Trophoblast cell (in vitro differentiated cells and primary cell): ENCODE measurements around the gene ADGRB3.

ENCODE experiments used
- DNase-seq, 2 donors: peaks; one replicate each; pipeline ENCODE4 v3.0.0-alpha.2; 2016
- H2AFZ ChIP-seq: 2 replicates; pipeline ENCODE4 v1.6.1; 2013; ENCODE audit warnings: low read length, moderate library complexity, mild to moderate bottlenecking; ENCODE audit not compliant: insufficient read depth, poor library complexity
- H2AK5ac ChIP-seq: 2 replicates; pipeline ENCODE4 v1.6.1; 2013; ENCODE audit warnings: mild to moderate bottlenecking, low read length
- H2BK120ac ChIP-seq: 2 replicates; pipeline ENCODE4 v1.6.1; 2013; ENCODE audit warnings: low read length, mild to moderate bottlenecking, moderate library complexity; ENCODE audit not compliant: insufficient read depth, poor library complexity
- H2BK12ac ChIP-seq: 2 replicates; pipeline ENCODE4 v1.6.1; 2013; ENCODE audit warnings: mild to moderate bottlenecking, low read length, moderate library complexity
- H2BK5ac ChIP-seq: 2 replicates; pipeline ENCODE4 v1.6.1; 2013; ENCODE audit warnings: low read length, low read depth, moderate library complexity, mild to moderate bottlenecking; ENCODE audit not compliant: poor library complexity
- H3K14ac ChIP-seq: 2 replicates; pipeline ENCODE4 v1.6.1; 2013; ENCODE audit warnings: mild to moderate bottlenecking, low read length
- H3K18ac ChIP-seq: 2 replicates; pipeline ENCODE4 v1.6.1; 2013; ENCODE audit warnings: mild to moderate bottlenecking, low read length
- H3K23ac ChIP-seq: 2 replicates; pipeline ENCODE4 v1.6.1; 2013; ENCODE audit warnings: low read length
- H3K27ac ChIP-seq: 2 replicates; pipeline ENCODE4 v1.5.1; 2013; ENCODE audit warnings: low read depth, mild to moderate bottlenecking, inconsistent platforms, low read length, moderate library complexity
- H3K27me3 ChIP-seq: 2 replicates; pipeline ENCODE4 v1.6.1; 2013; ENCODE audit warnings: inconsistent platforms, mild to moderate bottlenecking, low read length, moderate library complexity; ENCODE audit not compliant: insufficient read depth
- H3K36me3 ChIP-seq, 2 experiments: 1 replicate in 1 of 2; 2 replicates in 1 of 2; pipeline ENCODE4 v1.6.1; 2013; ENCODE audit warnings: low read length in 2 of 2, mild to moderate bottlenecking in 2 of 2, moderate library complexity in 1 of 2; ENCODE audit not compliant: insufficient read depth in 2 of 2, control insufficient read depth in 1 of 2
- H3K4ac ChIP-seq: 2 replicates; pipeline ENCODE4 v1.6.1; 2013; ENCODE audit warnings: low read depth, mild to moderate bottlenecking, low read length, moderate library complexity
- H3K4me1 ChIP-seq, 2 experiments: 1 replicate in 1 of 2; 2 replicates in 1 of 2; pipeline ENCODE4 v1.6.1; 2013; ENCODE audit warnings: low read length in 2 of 2, mild to moderate bottlenecking in 2 of 2, moderate library complexity in 1 of 2; ENCODE audit not compliant: insufficient read depth in 2 of 2, control insufficient read depth in 1 of 2
- H3K4me2 ChIP-seq: 2 replicates; pipeline ENCODE4 v1.6.1; 2013; ENCODE audit warnings: inconsistent platforms, mild to moderate bottlenecking, low read length, moderate library complexity
- H3K4me3 ChIP-seq: 2 replicates; pipeline ENCODE4 v1.5.1; 2013; ENCODE audit warnings: mild to moderate bottlenecking, low read depth, low read length, inconsistent platforms
- H3K79me1 ChIP-seq: one replicate; pipeline ENCODE4 v1.6.1; 2013; ENCODE audit warnings: low read length
- H3K79me2 ChIP-seq: 2 replicates; pipeline ENCODE4 v1.6.1; 2013; ENCODE audit warnings: low read length, mild to moderate bottlenecking; ENCODE audit not compliant: control insufficient read depth, insufficient read depth, poor library complexity
- H3K9ac ChIP-seq: 2 replicates; pipeline ENCODE4 v1.6.1; 2013; ENCODE audit warnings: mild to moderate bottlenecking, low read length
- H3K9me3 ChIP-seq: 2 replicates; pipeline ENCODE4 v1.6.1; 2013; ENCODE audit warnings: low read depth, mild to moderate bottlenecking, control low read depth, inconsistent platforms, low read length; ENCODE audit not compliant: insufficient read depth
- H4K12ac ChIP-seq: 2 replicates; pipeline ENCODE4 v1.6.1; 2013; ENCODE audit warnings: low read depth, mild to moderate bottlenecking, low read length, moderate library complexity
- H4K8ac ChIP-seq: 2 replicates; pipeline ENCODE4 v1.6.1; 2013; ENCODE audit warnings: low read depth, mild to moderate bottlenecking, low read length, moderate library complexity
- H4K91ac ChIP-seq: one replicate; pipeline ENCODE4 v1.6.1; 2013; ENCODE audit warnings: low read depth, mild to moderate bottlenecking, low read length, moderate library complexity
- WGBS: extraction: QIAGEN DNeasy Blood & Tissue Kit; methylation state at CpG from one replicate; pipeline ENCODE4 v1.1.7; 2013; ENCODE audit warnings: missing lambda C conversion rate; ENCODE audit not compliant: insufficient read length, insufficient coverage; ENCODE audit errors: extremely low coverage; 5-methylcytosine and 5-hydroxymethylcytosine counted together

ADGRB3 gene

DNA sequence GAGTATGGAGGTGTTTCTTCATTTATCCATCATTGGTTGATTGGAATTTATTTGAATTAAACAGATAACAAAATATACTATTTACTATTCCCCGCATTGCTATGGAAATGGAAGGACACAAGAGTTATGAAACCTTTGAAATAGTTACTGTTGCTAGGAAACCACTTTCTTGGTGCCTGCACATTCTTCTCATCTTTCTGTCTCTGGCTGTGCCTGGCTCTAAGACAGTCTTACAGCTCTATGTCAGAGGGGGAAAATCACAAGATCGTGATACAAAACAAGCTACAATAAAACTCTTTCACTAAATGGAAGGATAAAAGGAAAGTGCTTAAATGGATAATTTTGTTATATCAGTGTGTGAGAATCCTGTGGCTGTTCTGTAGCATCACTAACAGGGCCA is 708.8 kb downstream of the ADGRB3 start:
- no peak overlapping the region for H3K14ac ChIP-seq
- H3K79me2 ChIP-seq: no peaks in the 10 kb centered on the region
- H3K4ac ChIP-seq: no peak overlapping the region
- H3K9ac ChIP-seq: no peak overlapping the region
- no peak overlapping the region for H3K27ac ChIP-seq
- no peaks in the 10 kb centered on the region for H3K4me1 ChIP-seq
- H3K9me3 ChIP-seq: no peaks in the 10 kb centered on the region
- no peaks in the 10 kb centered on the region for H3K36me3 ChIP-seq
- no peak overlapping the region for H2BK12ac ChIP-seq
- H2BK5ac ChIP-seq: no peak overlapping the region
- H3K4me3 ChIP-seq: no peak overlapping the region
- H4K8ac ChIP-seq: no peak overlapping the region
- no peak overlapping the region for H2AK5ac ChIP-seq
- WGBS: no CpG with 5 or more reads among the region's 2 CpGs
- no peak overlapping the region for H4K91ac ChIP-seq
- H3K4me2 ChIP-seq: no peak overlapping the region
- no peak overlapping the region for H3K18ac ChIP-seq
- no peak overlapping the region for H4K12ac ChIP-seq
- H3K23ac ChIP-seq: no peak overlapping the region
- no peak overlapping the region for H2BK120ac ChIP-seq
- no peak overlapping the region for H2AFZ ChIP-seq
- H3K27me3 ChIP-seq: no peaks in the 10 kb centered on the region
- no peaks in the 10 kb centered on the region for H3K79me1 ChIP-seq
- peak; percentile 14 to 84 for DNase-seq

DNA sequence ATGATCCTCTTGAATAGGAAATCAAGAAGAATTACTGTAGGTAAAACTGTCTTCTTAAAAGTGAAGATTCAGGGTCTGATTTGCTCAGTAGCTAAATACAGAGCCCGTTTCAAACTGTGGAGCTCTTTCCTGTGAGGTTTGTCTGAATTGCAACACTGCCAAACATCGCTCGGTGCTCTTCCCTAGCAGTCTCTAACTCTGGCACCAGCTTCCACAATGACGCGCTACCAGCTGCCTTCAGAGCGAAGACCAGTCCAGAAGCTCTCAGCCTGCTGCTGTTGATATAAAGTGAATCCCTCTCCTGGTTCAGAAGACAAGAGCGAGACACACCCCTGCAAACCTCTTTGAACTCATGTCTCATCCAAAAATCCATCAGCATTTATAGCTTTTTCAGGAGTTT is 714.7 kb downstream of the ADGRB3 start:
- Histone ChIP-seq H3K4me2 (no peak overlapping the region), H3K79me1 (no peaks in the 10 kb centered on the region), H3K4ac (no peak overlapping the region), H3K9ac (no peak overlapping the region), H2AFZ (no peak overlapping the region), H2AK5ac (no peak overlapping the region), H3K27me3 (no peaks in the 10 kb centered on the region), H4K12ac (no peak overlapping the region), H3K79me2 (no peaks in the 10 kb centered on the region), H4K91ac (no peak overlapping the region), H3K36me3 (no peaks in the 10 kb centered on the region), H4K8ac (no peak overlapping the region), H3K18ac (no peak overlapping the region), H3K4me1 (no peaks in the 10 kb centered on the region), H2BK120ac (no peak overlapping the region), H3K14ac (no peak overlapping the region), H3K9me3 (no peaks in the 10 kb centered on the region), H2BK5ac (no peak overlapping the region), H3K4me3 (no peak overlapping the region), H2BK12ac (no peak overlapping the region), H3K27ac (no peak overlapping the region), H3K23ac (no peak overlapping the region)
- DNase-seq: peak; percentile 0 to 10
- WGBS: no CpG with 5 or more reads among the region's 7 CpGs

DNA sequence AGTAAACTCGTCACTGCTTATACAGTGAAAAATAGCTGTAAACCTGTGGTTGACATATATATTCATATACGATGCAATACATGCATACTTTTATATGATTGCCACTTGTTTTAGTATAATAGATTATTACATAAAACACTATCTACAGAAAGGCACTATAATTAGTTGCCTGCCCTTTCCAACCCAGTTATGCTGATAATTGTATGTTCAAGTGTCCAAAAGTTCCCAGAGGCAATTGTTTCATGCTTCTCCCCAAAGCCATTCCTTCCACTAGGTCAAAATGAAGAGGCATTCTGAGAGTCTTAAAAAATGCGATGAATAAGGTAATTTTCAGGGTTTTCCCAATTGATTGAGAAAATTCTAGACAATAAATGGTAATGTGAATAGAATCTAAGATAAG is 727.1 kb downstream of the ADGRB3 start:
- Histone ChIP-seq H4K91ac (no peak overlapping the region), H4K12ac (no peak overlapping the region), H3K27ac (no peak overlapping the region), H3K4me3 (no peak overlapping the region), H2BK120ac (no peak overlapping the region), H3K36me3 (no peaks in the 10 kb centered on the region), H3K4me2 (no peak overlapping the region), H3K79me2 (no peaks in the 10 kb centered on the region), H3K27me3 (no peaks in the 10 kb centered on the region), H3K23ac (no peak overlapping the region), H3K79me1 (no peaks in the 10 kb centered on the region), H2BK12ac (no peak overlapping the region), H3K18ac (no peak overlapping the region), H2AK5ac (no peak overlapping the region), H3K4ac (no peak overlapping the region), H3K9me3 (no peaks in the 10 kb centered on the region), H2BK5ac (no peak overlapping the region), H3K9ac (no peak overlapping the region), H2AFZ (no peak overlapping the region), H4K8ac (no peak overlapping the region), H3K4me1 (no peaks in the 10 kb centered on the region), H3K14ac (no peak overlapping the region)
- WGBS: no CpG with 5 or more reads among the region's 3 CpGs
- no peak for DNase-seq

DNA sequence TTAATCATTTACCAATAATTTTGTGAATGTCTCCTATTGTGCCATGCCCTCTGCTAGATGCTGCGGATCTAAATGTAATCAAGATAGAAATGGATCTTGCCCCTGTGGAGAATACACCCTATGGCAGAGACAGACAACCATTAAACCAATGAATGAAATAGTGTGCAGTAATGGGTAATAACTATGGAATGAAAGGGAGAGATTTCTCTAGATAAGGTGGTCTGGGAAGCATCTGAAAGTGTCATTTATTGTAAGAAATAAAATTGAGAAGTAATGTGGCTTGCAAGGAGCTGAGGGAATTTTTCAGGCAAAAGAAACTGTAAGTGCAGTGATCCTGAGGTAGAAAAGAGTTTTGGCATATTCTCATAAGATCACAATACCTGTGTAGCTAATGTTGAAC is 731.7 kb downstream of the ADGRB3 start:
- Histone ChIP-seq H3K23ac (no peak overlapping the region), H3K27me3 (no peaks in the 10 kb centered on the region), H3K79me1 (no peaks in the 10 kb centered on the region), H2BK120ac (no peak overlapping the region), H3K4me1 (no peaks in the 10 kb centered on the region), H4K12ac (no peak overlapping the region), H3K4me3 (no peak overlapping the region), H4K8ac (no peak overlapping the region), H3K9me3 (no peaks in the 10 kb centered on the region), H3K14ac (no peak overlapping the region), H3K9ac (no peak overlapping the region), H3K18ac (no peak overlapping the region), H3K27ac (no peak overlapping the region), H3K79me2 (no peaks in the 10 kb centered on the region), H3K36me3 (no peaks in the 10 kb centered on the region), H2AK5ac (no peak overlapping the region), H2BK5ac (no peak overlapping the region), H3K4ac (no peak overlapping the region), H4K91ac (no peak overlapping the region), H2AFZ (no peak overlapping the region), H2BK12ac (no peak overlapping the region), H3K4me2 (no peak overlapping the region)
- no CpG with 5 or more reads among the region's 1 CpG for WGBS
- no peak for DNase-seq
